Nephron progenitor cell (in vitro differentiated cells): Measurements from ENCODE around the gene POLRMT.

Source experiments
- DNase-seq: peaks from one replicate; pipeline ENCODE4 v3.0.0; 2021
- H3K27ac Mint-ChIP-seq: 2 replicates; pipeline ENCODE4 v1.8.0; 2021; ENCODE audit warnings: mild to moderate bottlenecking, moderate library complexity, mixed read lengths
- H3K27me3 Mint-ChIP-seq: 2 replicates; pipeline ENCODE4 v1.8.0; 2021; ENCODE audit warnings: mild to moderate bottlenecking, low read depth, mixed read lengths; ENCODE audit not compliant: poor library complexity
- H3K36me3 Mint-ChIP-seq: 2 replicates; pipeline ENCODE4 v1.8.0; 2021; ENCODE audit warnings: low read depth, mixed read lengths
- H3K4me1 Mint-ChIP-seq: 2 replicates; pipeline ENCODE4 v1.8.0; 2021; ENCODE audit warnings: mixed read lengths
- H3K4me3 Mint-ChIP-seq: 2 replicates; pipeline ENCODE4 v1.8.0; 2021; ENCODE audit warnings: mild to moderate bottlenecking, moderate library complexity, mixed read lengths
- H3K9me3 Mint-ChIP-seq: 2 replicates; pipeline ENCODE4 v1.8.0; 2021; ENCODE audit warnings: mild to moderate bottlenecking, moderate library complexity, mixed read lengths
- CTCF ChIP-seq: fragments of 200-600 bp; sonication (generic); IDR thresholded peaks from 2 replicates; pipeline ENCODE4 v1.5.0; 2021; ENCODE audit warnings: antibody characterized with exemption

The POLRMT gene

GRCh38 chr19:648904-649801 lies 15.8 kb upstream of the POLRMT start:
- Mint-ChIP-seq H3K27ac (peak overlapping the region; percentile 59), H3K9me3 (no peaks in the 10 kb centered on the region), H3K27me3 (no peaks in the 10 kb centered on the region), H3K4me1 (no peaks in the 10 kb centered on the region), H3K4me3 (no peak overlapping the region), H3K36me3 (peaks cover 10% of the 10 kb centered on the region)
- DNase-seq = no peak
- no peak for TF ChIP-seq CTCF

DNA sequence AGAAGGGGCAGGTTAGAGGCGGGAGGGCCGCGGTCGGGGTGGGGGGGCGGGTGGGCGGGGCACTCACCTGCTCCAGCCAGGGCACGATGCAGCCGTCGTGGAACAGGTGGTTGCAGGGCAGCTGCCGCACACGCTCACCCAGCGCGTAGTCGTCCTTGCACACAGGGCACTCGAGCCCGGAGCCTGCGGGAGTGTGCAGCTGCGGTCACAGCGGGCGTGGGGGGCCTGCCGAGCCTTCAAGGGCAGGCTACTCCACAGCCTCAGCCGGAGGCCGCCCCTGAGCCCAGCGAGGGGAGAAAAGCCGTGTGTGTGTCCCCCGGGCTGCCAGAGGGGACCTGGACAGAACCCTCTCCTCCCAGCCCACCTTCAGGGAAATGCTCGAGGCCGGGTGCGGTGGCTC lies 15.0 kb upstream of the POLRMT start:
- Mint-ChIP-seq H3K27ac (no peak overlapping the region), H3K4me3 (no peak overlapping the region), H3K27me3 (no peaks in the 10 kb centered on the region), H3K36me3 (peaks cover 10% of the 10 kb centered on the region), H3K9me3 (no peaks in the 10 kb centered on the region), H3K4me1 (no peaks in the 10 kb centered on the region)
- no peak for TF ChIP-seq CTCF
- no peak for DNase-seq

DNA sequence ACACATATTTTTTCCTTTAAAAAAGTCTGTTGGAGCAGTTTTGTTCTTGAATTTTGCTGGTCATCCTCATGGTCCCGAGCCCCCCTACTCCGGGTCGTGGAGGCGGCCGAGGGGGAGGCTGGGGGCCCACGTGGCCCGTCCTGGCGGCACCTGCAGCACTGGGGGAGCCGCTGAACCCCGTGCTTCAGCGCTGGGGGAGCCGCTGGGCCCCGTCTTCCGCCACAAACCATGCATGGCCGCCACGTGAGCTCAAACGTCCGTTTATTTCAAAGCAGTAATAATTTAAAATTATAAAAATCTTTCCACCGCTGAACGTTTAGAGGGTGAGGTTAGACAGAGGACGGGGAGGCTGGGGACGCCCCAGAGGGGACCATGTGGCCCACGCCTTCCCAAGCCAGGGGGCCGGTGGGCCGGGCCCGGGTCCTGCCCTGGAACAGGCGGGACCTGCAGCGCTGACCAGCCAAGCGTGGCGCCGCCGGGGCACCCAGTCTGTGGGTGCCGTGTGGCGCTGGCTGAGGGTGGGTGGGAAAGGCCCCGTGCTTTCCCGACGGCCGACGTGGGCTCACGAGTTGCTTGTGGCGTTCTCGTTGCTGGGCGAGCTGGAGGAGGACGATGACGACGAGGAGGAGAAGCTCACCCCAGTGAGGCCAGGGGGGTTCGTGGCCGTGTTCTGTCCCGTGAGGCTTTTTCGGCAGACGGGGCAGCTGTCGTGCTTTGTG lies 14.4 kb upstream of the POLRMT start:
- Mint-ChIP-seq H3K27ac (no peak overlapping the region), H3K36me3 (peaks cover 10% of the 10 kb centered on the region), H3K4me1 (no peaks in the 10 kb centered on the region), H3K4me3 (no peak overlapping the region), H3K9me3 (no peaks in the 10 kb centered on the region), H3K27me3 (no peaks in the 10 kb centered on the region)
- no peak for DNase-seq
- TF ChIP-seq CTCF = no peak

DNA sequence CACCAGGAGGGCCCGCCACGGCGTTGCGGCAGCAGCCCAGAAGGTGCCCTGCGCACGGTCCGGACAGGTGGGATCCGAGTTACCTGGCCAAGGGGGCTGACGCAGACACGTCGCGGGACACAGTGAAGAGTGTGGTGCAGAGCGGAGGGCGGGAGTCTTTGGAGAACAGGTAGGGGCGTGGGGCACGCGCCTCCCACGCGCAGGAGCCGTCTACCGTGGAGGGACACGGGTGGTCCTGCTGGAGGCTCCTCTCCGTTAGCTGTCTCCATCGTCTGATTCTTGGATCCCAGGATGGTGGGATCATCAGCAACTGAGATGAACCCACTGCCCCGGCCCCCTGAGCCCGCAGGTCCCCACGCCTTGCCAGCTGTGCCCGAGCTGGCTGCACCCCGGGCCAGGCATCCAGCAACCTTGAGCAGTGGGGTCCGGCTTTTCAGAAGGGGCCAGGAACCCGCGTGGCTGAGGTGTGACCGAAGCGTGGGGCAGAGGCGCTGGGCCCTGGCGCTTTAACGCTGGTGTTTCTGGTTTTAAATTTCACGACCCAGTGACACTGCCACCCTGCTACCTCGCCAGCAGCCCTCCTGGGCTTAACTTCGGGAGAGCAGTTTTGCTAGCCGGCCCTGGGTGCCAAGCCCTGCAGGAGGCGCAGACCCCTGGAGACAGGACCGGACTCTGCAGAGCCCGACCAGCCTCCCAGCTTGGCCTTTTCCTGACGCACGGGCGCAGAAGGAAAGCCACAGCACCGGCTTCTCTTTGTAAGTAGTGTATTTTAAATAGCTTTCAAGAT lies 13.6 kb upstream of the POLRMT start:
- no peaks in the 10 kb centered on the region for H3K27me3 Mint-ChIP-seq
- no peak for DNase-seq
- H3K36me3 Mint-ChIP-seq = peaks cover 10% of the 10 kb centered on the region
- no peaks in the 10 kb centered on the region for H3K4me1 Mint-ChIP-seq
- no peak for TF ChIP-seq CTCF
- no peak overlapping the region for H3K4me3 Mint-ChIP-seq
- no peaks in the 10 kb centered on the region for H3K9me3 Mint-ChIP-seq
- H3K27ac Mint-ChIP-seq = no peak overlapping the region

- H3K27ac Mint-ChIP-seq = peak overlapping the region; percentile 92
- DNase-seq = no peak
- H3K4me3 Mint-ChIP-seq = no peak overlapping the region
Observed at GRCh38 chr19:645912-646778, 12.8 kb upstream of the POLRMT start.

More at GRCh38 chr19:645912-646778, 12.8 kb upstream of the POLRMT start:
- H3K27me3 Mint-ChIP-seq = no peaks in the 10 kb centered on the region
- no peaks in the 10 kb centered on the region for H3K4me1 Mint-ChIP-seq
- no peaks in the 10 kb centered on the region for H3K9me3 Mint-ChIP-seq
- peaks cover 10% of the 10 kb centered on the region for H3K36me3 Mint-ChIP-seq
- TF ChIP-seq CTCF = no peak
